K562 (cell line): ENCODE measurements around the gene CTRB1. TPM values are rescaled to one million over a fixed set of nuclear protein-coding genes. Genes with fewer than 3 reads are reported as not detected.

ENCODE experiments used
- ATAC-seq: fragments of 200-7000 bp; cut with Tn5 transposase; 3 replicates; pipeline ENCODE4 v1.9.1; 2020; ENCODE audit warnings: moderate library complexity
- BruUV-seq: library from RNA; stranded (reverse); fragments of 400-500 nt; replicated peaks from 2 replicates; lab custom pipeline; 2021; lab: Mats Ljungman, UMichigan
- CTCF ChIA-PET: fragments of 300-600 bp; formaldehyde crosslinking; extraction: SDS; loops from one replicate; lab custom pipeline; 2021; ENCODE audit warnings: low intra/inter-chr PET ratio; lab: Yijun Ruan, JAX
- POLR2A ChIA-PET: fragments of 300-600, 350-650 bp; sonication (Branson Sonifier 250); formaldehyde crosslinking; extraction: SDS; loops from one replicate; lab custom pipeline; 2021; ENCODE audit warnings: antibody characterized with exemption, inconsistent platforms; lab: Yijun Ruan, JAX
- DNase-seq, 4 experiments: peaks; one replicate each; pipeline versions ENCODE4 v3.0.0 to v3.0.0-alpha.2; 2011 to 2018; ENCODE audit warnings: low spot score in 3 of 4, mixed read lengths in 3 of 4; ENCODE audit errors: extremely low read depth in 1 of 4
- FAIRE-seq: peaks from 2 replicates; lab custom pipeline; 2011; peaks lifted over from hg19 to GRCh38; lab: Jason Lieb, UNC
- H2AFZ ChIP-seq: 2 replicates; pipeline ENCODE4 v1.6.0; 2011; ENCODE audit warnings: low read depth, low read length, control low read depth, inconsistent platforms
- H3K27ac ChIP-seq: fragments of 200-600 bp; 3 replicates; pipeline ENCODE4 v1.8.0; 2011; ENCODE audit warnings: low read depth, mild to moderate bottlenecking, control low read depth, inconsistent platforms, low read length, moderate library complexity, mixed read lengths; ENCODE audit errors: extremely low read depth
- H3K27me3 ChIP-seq, 2 experiments: fragments of 300-600 bp in 1 of 2; 2 replicates in 1 of 2; 3 replicates in 1 of 2; pipeline versions ENCODE4 v1.6.0 to v1.8.0; 2011; ENCODE audit warnings: inconsistent platforms in 2 of 2, low read length in 2 of 2, mild to moderate bottlenecking in 1 of 2, mixed read lengths in 1 of 2, moderate library complexity in 1 of 2; ENCODE audit not compliant: control insufficient read depth in 2 of 2, insufficient read depth in 2 of 2
- H3K36me3 ChIP-seq: fragments of 300-600 bp; 3 replicates; pipeline ENCODE4 v1.8.0; 2011; ENCODE audit warnings: mild to moderate bottlenecking, low read length, inconsistent platforms; ENCODE audit not compliant: control insufficient read depth, insufficient read depth
- H3K4me1 ChIP-seq, 2 experiments: fragments of 200-600 bp in 1 of 2; replicated peaks in 1 of 2; 2 replicates in 1 of 2; 3 replicates in 1 of 2; pipeline versions ENCODE4 v1.5.1 to v1.8.0; 2011; ENCODE audit warnings: inconsistent platforms in 2 of 2, low read length in 2 of 2, mild to moderate bottlenecking in 1 of 2, mixed read lengths in 1 of 2, moderate library complexity in 1 of 2; ENCODE audit not compliant: control insufficient read depth in 2 of 2, insufficient read depth in 2 of 2
- H3K4me2 ChIP-seq: 2 replicates; pipeline ENCODE4 v1.6.1; 2011; ENCODE audit warnings: low read length, control low read depth, inconsistent platforms, mixed read lengths; ENCODE audit not compliant: insufficient read depth
- H3K4me3 ChIP-seq: fragments of 200-600 bp; sonication (generic), shearing (Covaris generic); 2 replicates; pipeline ENCODE4 v1.5.1; 2016; ENCODE audit warnings: control low read depth, inconsistent platforms
- H3K79me2 ChIP-seq: fragments of 200-600 bp; 3 replicates; pipeline ENCODE4 v1.8.0; 2011; ENCODE audit warnings: low read length, inconsistent platforms; ENCODE audit not compliant: control insufficient read depth, insufficient read depth
- H3K9ac ChIP-seq, 2 experiments: 2 replicates each; pipeline versions ENCODE4 v1.6.0 to v1.6.1; 2011; ENCODE audit warnings: low read depth in 2 of 2, low read length in 2 of 2, control low read depth in 1 of 2, inconsistent platforms in 1 of 2, mild to moderate bottlenecking in 1 of 2, mixed read lengths in 1 of 2; ENCODE audit not compliant: insufficient read depth in 1 of 2
- H3K9me1 ChIP-seq: one replicate; pipeline ENCODE4 v1.6.0; 2011; ENCODE audit warnings: inconsistent platforms, mild to moderate bottlenecking, low read length, moderate library complexity; ENCODE audit not compliant: control insufficient read depth, insufficient read depth
- H3K9me3 ChIP-seq: replicated peaks from 2 replicates; pipeline ENCODE4 v1.5.1; 2011; ENCODE audit warnings: low read depth, low read length, inconsistent platforms; ENCODE audit not compliant: control insufficient read depth, insufficient read depth
- H4K20me1 ChIP-seq: replicated peaks from 2 replicates; pipeline ENCODE4 v1.6.1; 2011; ENCODE audit warnings: low read length, inconsistent platforms, mixed read lengths; ENCODE audit not compliant: control insufficient read depth, insufficient read depth
- FUS ChIP-seq: fragments of 200-400 bp; formaldehyde crosslinking; optimal IDR thresholded peaks from 2 replicates; pipeline ENCODE3; 2017; ENCODE audit warnings: low read depth, low read length
- GATA2 ChIP-seq: sonication (generic); formaldehyde crosslinking; IDR thresholded peaks from 2 replicates; pipeline ENCODE4 v1.4.0; 2020; ENCODE audit warnings: mild to moderate bottlenecking, missing genetic modification reagents
- MGA ChIP-seq: fragments of 450-650 bp; IDR thresholded peaks from 2 replicates; pipeline ENCODE4 v1.6.1; 2016; ENCODE audit warnings: mild to moderate bottlenecking, moderate library complexity
- NELFE ChIP-seq: IDR thresholded peaks from 2 replicates; pipeline ENCODE4 v1.6.1; 2011; ENCODE audit warnings: mild to moderate bottlenecking; ENCODE audit not compliant: insufficient read depth, insufficient read length
- SNIP1 ChIP-seq: fragments of 450-650 bp; IDR thresholded peaks from 2 replicates; pipeline ENCODE4 v1.7.1; 2017; ENCODE audit warnings: low read depth, mild to moderate bottlenecking
- TFAP4 ChIP-seq: sonication (generic); formaldehyde crosslinking; IDR thresholded peaks from 2 replicates; pipeline ENCODE4 v1.8.0; 2022; ENCODE audit warnings: missing genetic modification reagents, mild to moderate bottlenecking, moderate library complexity, borderline replicate concordance
- WGBS: fragments of 100-300 bp; shearing (Covaris generic); methylation state at CpG from one replicate; pipeline ENCODE4 v1.1.6; 2016; ENCODE audit warnings: low coverage, mixed read lengths; ENCODE audit not compliant: insufficient coverage; ENCODE audit errors: missing lambda C conversion rate; 5-methylcytosine and 5-hydroxymethylcytosine counted together
- in situ Hi-C: fragments of 300-500 bp; cut with MboI; formaldehyde crosslinking; loops from 4 replicates; pipeline ENCODE4 v1.15.0; 2018; ENCODE audit warnings: inconsistent platforms, mixed read lengths
- intact Hi-C: fragments of 100-400 bp; cut with micrococcal nuclease; formaldehyde crosslinking; loops from 2 replicates; pipeline ENCODE4 v1.14.2; 2022
- polyA plus RNA-seq, 8 experiments: library from polyadenylated mRNA; depleted of rRNA in 4 of 8; stranded (reverse) in 5 of 8; unstranded in 3 of 8; fragments of >200 nt; fragmentation: Nextera tagmentation in 2 of 8; fragmentation: Illumina TruSeq in 1 of 8; extraction: Ambion mirVana in 2 of 8; extraction: Trizol in 1 of 8; gene quantifications; 2 replicates each; pipeline versions ENCODE4 v1.2.1 to v1.2.3, GENCODE V29; 2011 to 2014; ENCODE audit warnings: inconsistent platforms in 1 of 8, missing spikeins in 1 of 8
- total RNA-seq, 7 experiments: library from RNA; depleted of rRNA in 6 of 7; stranded (reverse); fragments of >200 nt in 6 of 7; fragmentation: Illumina TruSeq in 2 of 7; extraction: Trizol in 2 of 7; gene quantifications; 2 replicates each; pipeline versions ENCODE4 v1.2.1 to v1.2.3, GENCODE V29; 2011 to 2021; ENCODE audit warnings: low replicate concordance in 1 of 7
- TF ChIP-seq, protein P1 (sequence below): sonication (generic); formaldehyde crosslinking; IDR thresholded peaks from 2 replicates; pipeline ENCODE4 v1.8.1; 2022; ENCODE audit warnings: missing genetic modification reagents

CTRB1 gene
- total and polyA plus RNA-seq, 9 of the 15 experiments (the other 6 are each of a cell fraction or from before 2014, with no cell fraction given) = 2.3 TPM; not detected in 8

GRCh38 chr16:75238853-75239541 is 20.2 kb downstream of the CTRB1 start:
- POLR2A ChIA-PET = interaction anchor here (0.6 kb wide), 1 partner anchor 12 kb away, joined by 3 read pairs; no protein-coding TSS in a partner anchor
- Histone ChIP-seq H3K4me1 (peaks cover 0 to 71% of the 10 kb centered on the region in 2 experiments; a peak in 3 of 5 replicates), H3K9ac (peak overlapping the region in 1 of 2 experiments; percentile 78; a peak in 2 of 4 replicates), H3K4me3 (no peak overlapping the region), H3K36me3 (peaks cover 44% of the 10 kb centered on the region; the same call in 2 of the 3 replicates), H3K9me1 (peaks cover 5% of the 10 kb centered on the region), H3K79me2 (no peaks in the 10 kb centered on the region), H4K20me1 (peaks cover 7% of the 10 kb centered on the region; the same call in 1 of the 2 replicates), H3K27ac (no peak overlapping the region), H3K4me2 (no peak overlapping the region), H3K27me3 (no peaks in the 10 kb centered on the region), H3K9me3 (no peaks in the 10 kb centered on the region), H2AFZ (no peak overlapping the region)
- DNase-seq (no peak), FAIRE-seq (no peak), ATAC-seq (no peak)
- in situ Hi-C loops (no loop called here), intact Hi-C loops (no loop called here)
- CTCF ChIA-PET = no interaction called here
- no TSS peak for BruUV-seq
- WGBS = 61% methylated on average over 9 of the region's 16 CpGs
- no peak for TF ChIP-seq GATA2
- no peak for TF ChIP-seq SNIP1
- TF ChIP-seq MGA = no peak
- 0 out of 2 replicates have a peak, but pooled peaks have one; percentile 15 for TF ChIP-seq TFAP4 (CRISPR knock-in tag)
- no peak for TF ChIP-seq FUS
- no peak for TF ChIP-seq NELFE
- TF ChIP-seq, protein P1, sequence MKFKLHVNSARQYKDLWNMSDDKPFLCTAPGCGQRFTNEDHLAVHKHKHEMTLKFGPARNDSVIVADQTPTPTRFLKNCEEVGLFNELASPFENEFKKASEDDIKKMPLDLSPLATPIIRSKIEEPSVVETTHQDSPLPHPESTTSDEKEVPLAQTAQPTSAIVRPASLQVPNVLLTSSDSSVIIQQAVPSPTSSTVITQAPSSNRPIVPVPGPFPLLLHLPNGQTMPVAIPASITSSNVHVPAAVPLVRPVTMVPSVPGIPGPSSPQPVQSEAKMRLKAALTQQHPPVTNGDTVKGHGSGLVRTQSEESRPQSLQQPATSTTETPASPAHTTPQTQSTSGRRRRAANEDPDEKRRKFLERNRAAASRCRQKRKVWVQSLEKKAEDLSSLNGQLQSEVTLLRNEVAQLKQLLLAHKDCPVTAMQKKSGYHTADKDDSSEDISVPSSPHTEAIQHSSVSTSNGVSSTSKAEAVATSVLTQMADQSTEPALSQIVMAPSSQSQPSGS (CRISPR knock-in tag) = no peak
